Smooth muscle cell (in vitro differentiated cells): ENCODE results near the gene EBF4. TPM values are rescaled to one million over a fixed set of nuclear protein-coding genes. Genes with fewer than 3 reads are reported as not detected.

Experiments
- DNase-seq: peaks from one replicate; lab custom pipeline; 2025; ENCODE audit not compliant: unreplicated experiment; lab: John Stamatoyannopoulos, UW
- H2AFZ ChIP-seq: fragments of 200-600 bp; sonication (generic); 2 replicates; pipeline ENCODE4 v1.6.0; 2016; ENCODE audit warnings: antibody characterized with exemption, low read depth, mild to moderate bottlenecking
- H3F3A ChIP-seq: fragments of 200-600 bp; sonication (generic); 2 replicates; pipeline ENCODE4 v1.6.0; 2017; ENCODE audit warnings: antibody characterized with exemption, low read depth
- H3K27ac ChIP-seq: fragments of 200-600 bp; sonication (generic); 2 replicates; pipeline ENCODE4 v1.5.1; 2016; ENCODE audit warnings: low read depth, mild to moderate bottlenecking
- H3K27me3 ChIP-seq: fragments of 200-600 bp; sonication (generic); 2 replicates; pipeline ENCODE4 v1.6.1; 2016; ENCODE audit warnings: low read depth, mild to moderate bottlenecking
- H3K36me3 ChIP-seq: fragments of 200-600 bp; sonication (generic); 2 replicates; pipeline ENCODE4 v1.5.1; 2016; ENCODE audit warnings: low read depth
- H3K4me1 ChIP-seq: fragments of 200-600 bp; sonication (generic); 2 replicates; pipeline ENCODE4 v1.5.1; 2016; ENCODE audit warnings: low read depth
- H3K4me2 ChIP-seq: fragments of 200-600 bp; sonication (generic); 2 replicates; pipeline ENCODE4 v1.6.0; 2016; ENCODE audit warnings: mild to moderate bottlenecking
- H3K4me3 ChIP-seq: fragments of 200-600 bp; sonication (generic); 2 replicates; pipeline ENCODE4 v1.5.1; 2016; ENCODE audit warnings: mild to moderate bottlenecking
- H3K79me2 ChIP-seq: fragments of 200-600 bp; sonication (generic); 2 replicates; pipeline ENCODE4 v1.6.0; 2016; ENCODE audit warnings: low read depth, mild to moderate bottlenecking
- H3K9ac ChIP-seq: fragments of 200-600 bp; sonication (generic); 2 replicates; pipeline ENCODE4 v1.6.0; 2016; ENCODE audit warnings: low read depth
- H3K9me3 ChIP-seq: fragments of 200-600 bp; sonication (generic); replicated peaks from 2 replicates; pipeline ENCODE4 v1.5.1; 2016; ENCODE audit warnings: low read depth
- H4K20me1 ChIP-seq: fragments of 200-600 bp; sonication (generic); 2 replicates; pipeline ENCODE4 v1.6.0; 2016; ENCODE audit warnings: low read depth
- WGBS: methylation state at CpG from one replicate; pipeline ENCODE4 v1.1.7; 2016; ENCODE audit warnings: low lambda C conversion rate; 5-methylcytosine and 5-hydroxymethylcytosine counted together
- polyA plus RNA-seq: library from polyadenylated mRNA; unstranded; fragments of >200 nt; fragmentation: Nextera tagmentation; extraction: Ambion mirVana; gene quantifications from 2 replicates; pipeline ENCODE4 v1.2.1, GENCODE V29; 2016
- total RNA-seq: library from RNA; depleted of rRNA; stranded (reverse); fragments of >200 nt; gene quantifications from 2 replicates; pipeline ENCODE4 v1.2.3, GENCODE V29; 2014
- TF ChIP-seq, protein P1 (sequence below): fragments of 200-600 bp; sonication (generic); IDR thresholded peaks from 2 replicates; pipeline ENCODE4 v1.5.1; 2017; ENCODE audit warnings: borderline replicate concordance, mild to moderate bottlenecking, antibody characterized with exemption; ENCODE audit not compliant: insufficient read depth, poor library complexity, severe bottlenecking

EBF4 gene
- total and polyA plus RNA-seq, 2 experiments from 2014 or later, result 8.2 to 19.0 TPM

DNA sequence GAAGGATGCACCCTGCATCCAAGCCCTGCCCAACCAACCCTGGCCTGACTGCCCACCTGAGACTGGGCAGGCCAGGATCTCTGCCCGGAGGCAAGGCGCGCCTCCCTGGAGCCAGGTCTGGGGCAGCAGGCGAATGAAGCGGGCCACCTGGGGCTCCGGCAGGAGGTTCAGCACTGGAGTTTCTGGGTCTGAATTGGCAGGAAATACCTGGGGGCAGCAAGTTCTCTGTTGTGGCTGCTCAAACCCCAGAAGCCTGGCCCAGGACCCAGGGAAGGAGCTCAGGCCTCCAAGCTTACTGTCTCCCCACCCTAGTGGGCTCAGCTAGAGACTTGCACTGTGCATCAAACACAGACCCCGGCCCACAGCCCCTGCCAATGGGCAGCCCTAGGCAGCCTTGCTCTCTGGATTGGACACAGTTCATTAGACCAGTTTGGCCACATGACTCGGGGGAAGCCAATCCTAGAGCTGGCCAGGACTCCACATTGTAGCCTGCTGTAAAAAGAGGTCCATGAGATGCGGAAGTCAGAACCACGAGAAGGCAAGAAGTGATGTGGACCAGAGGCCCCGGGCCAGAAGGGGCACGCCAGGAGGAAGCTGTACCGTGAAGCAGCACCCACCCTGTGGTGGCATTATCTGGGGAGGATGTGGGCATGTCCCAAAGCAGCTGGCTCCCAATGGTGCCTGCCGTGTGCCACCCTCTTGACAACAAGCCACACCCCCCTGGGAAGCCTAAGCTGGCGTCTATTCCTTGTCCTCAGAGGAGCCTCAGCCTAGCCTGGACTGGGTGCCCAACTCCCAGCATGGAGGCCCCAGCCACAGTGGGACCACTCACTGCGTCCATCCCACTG lies 104.8 kb downstream of the EBF4 start:
- TF ChIP-seq, protein P1, sequence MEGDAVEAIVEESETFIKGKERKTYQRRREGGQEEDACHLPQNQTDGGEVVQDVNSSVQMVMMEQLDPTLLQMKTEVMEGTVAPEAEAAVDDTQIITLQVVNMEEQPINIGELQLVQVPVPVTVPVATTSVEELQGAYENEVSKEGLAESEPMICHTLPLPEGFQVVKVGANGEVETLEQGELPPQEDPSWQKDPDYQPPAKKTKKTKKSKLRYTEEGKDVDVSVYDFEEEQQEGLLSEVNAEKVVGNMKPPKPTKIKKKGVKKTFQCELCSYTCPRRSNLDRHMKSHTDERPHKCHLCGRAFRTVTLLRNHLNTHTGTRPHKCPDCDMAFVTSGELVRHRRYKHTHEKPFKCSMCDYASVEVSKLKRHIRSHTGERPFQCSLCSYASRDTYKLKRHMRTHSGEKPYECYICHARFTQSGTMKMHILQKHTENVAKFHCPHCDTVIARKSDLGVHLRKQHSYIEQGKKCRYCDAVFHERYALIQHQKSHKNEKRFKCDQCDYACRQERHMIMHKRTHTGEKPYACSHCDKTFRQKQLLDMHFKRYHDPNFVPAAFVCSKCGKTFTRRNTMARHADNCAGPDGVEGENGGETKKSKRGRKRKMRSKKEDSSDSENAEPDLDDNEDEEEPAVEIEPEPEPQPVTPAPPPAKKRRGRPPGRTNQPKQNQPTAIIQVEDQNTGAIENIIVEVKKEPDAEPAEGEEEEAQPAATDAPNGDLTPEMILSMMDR, result no peak
- no peak for DNase-seq
- Histone ChIP-seq H4K20me1 (no peaks in the 10 kb centered on the region), H3F3A (no peaks in the 10 kb centered on the region), H3K79me2 (no peaks in the 10 kb centered on the region), H3K4me3 (no peak overlapping the region), H3K4me2 (no peak overlapping the region), H3K9me3 (no peaks in the 10 kb centered on the region), H3K27me3 (peaks cover 20% of the 10 kb centered on the region), H3K4me1 (peaks cover 13% of the 10 kb centered on the region), H2AFZ (no peak overlapping the region), H3K27ac (no peak overlapping the region), H3K36me3 (no peaks in the 10 kb centered on the region), H3K9ac (no peak overlapping the region)
- 88% methylated on average over 16 of the region's 16 CpGs for WGBS

DNA sequence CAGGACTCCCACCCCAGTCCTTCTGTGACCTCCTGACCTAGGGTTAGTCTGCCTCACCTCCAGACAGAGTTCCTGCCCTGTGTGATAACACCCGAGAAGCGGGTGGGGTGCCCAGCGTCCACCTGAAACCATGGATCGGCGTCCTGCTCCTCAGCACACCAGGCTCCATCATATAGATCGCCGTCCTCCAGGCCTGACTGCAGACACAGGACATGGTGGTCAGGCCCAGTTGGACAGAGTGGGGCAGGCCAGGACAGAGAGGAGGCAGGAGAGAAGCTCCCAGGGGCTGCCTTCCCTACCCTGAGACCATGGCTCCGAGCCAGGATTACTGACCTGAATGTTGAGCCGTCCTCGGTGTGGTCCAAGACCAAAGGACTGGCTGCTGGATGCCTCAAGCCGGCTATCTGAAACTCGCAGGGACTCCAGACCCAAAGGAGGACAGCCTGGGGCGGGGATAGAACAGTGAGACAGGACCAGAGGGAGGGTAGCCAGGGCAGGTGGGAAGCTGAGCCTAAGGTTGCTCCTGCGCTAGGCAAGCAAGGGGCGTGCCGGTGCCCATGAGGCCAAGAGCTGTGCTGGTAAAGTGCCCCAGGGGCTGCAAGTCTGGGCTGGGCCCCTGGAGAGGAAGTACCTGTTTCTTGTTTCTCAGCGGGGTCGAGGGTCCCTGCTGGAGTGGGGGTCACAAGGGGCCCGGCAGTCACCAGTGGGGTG lies 105.7 kb downstream of the EBF4 start:
- 95% methylated on average over 19 of the region's 19 CpGs for WGBS
- H3K36me3 ChIP-seq, result no peaks in the 10 kb centered on the region
- no peak overlapping the region for H3K4me2 ChIP-seq
- DNase-seq, result no peak
- no peaks in the 10 kb centered on the region for H3F3A ChIP-seq
- H2AFZ ChIP-seq, result no peak overlapping the region
- peaks cover 25% of the 10 kb centered on the region for H3K27me3 ChIP-seq
- H3K9me3 ChIP-seq, result no peaks in the 10 kb centered on the region
- no peak overlapping the region for H3K4me3 ChIP-seq
- H3K79me2 ChIP-seq, result no peaks in the 10 kb centered on the region
- TF ChIP-seq, protein P1, result no peak
- H3K4me1 ChIP-seq, result peaks cover 13% of the 10 kb centered on the region
- no peaks in the 10 kb centered on the region for H4K20me1 ChIP-seq
- no peak overlapping the region for H3K9ac ChIP-seq
- no peak overlapping the region for H3K27ac ChIP-seq

DNA sequence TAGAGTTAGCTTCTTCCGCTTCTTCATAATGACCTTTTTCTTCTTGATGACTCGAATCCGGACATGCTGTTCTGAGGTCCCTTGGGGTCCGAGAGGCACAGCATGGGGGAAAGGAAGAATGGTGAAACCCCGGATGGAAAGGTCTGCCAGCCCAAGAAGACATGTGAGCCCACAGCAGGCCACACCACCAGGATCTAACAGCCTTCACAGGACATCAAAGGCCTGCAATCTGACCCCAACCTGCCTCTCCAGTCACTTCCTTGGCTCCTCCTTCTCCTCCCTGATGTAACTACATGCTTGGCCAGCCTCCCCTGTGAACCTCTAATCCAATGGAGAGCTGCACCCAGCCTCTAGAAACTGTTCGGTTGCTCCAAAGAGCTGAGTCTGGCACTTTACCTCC lies 106.2 kb downstream of the EBF4 start:
- TF ChIP-seq, protein P1, result no peak
- Histone ChIP-seq H3K27me3 (peaks cover 30% of the 10 kb centered on the region), H3K9me3 (no peaks in the 10 kb centered on the region), H2AFZ (no peak overlapping the region), H3K36me3 (no peaks in the 10 kb centered on the region), H3K4me1 (peaks cover 13% of the 10 kb centered on the region), H3F3A (no peaks in the 10 kb centered on the region), H4K20me1 (no peaks in the 10 kb centered on the region), H3K4me2 (peak overlapping the region; percentile 87), H3K9ac (no peak overlapping the region), H3K4me3 (peak overlapping the region; percentile 64), H3K27ac (no peak overlapping the region), H3K79me2 (no peaks in the 10 kb centered on the region)
- WGBS, result 86% methylated on average over 6 of the region's 6 CpGs
- no peak for DNase-seq
